GM10266 (cell line): ENCODE results near the gene SYNGAP1.
"Not testable (repeated sequence)": the region's sequence is repeated elsewhere in the genome, so short reads cannot be mapped to it uniquely, and the experiment has no call there.

Experiments used
- DNase-seq: peaks from one replicate; pipeline ENCODE4 v3.0.0; 2012; ENCODE audit errors: extremely low spot score
- TF ChIP-seq, protein P1 (sequence below): IDR thresholded peaks from 2 replicates; pipeline ENCODE4 v1.5.1; 2012; ENCODE audit warnings: mild to moderate bottlenecking, low read depth; ENCODE audit not compliant: control insufficient read depth, insufficient read depth; ENCODE audit errors: missing control alignments

SYNGAP1 gene

GRCh38 chr6:33467091-33467490 lies 47.2 kb downstream of the SYNGAP1 start:
- DNase-seq, result no peak
- TF ChIP-seq, protein P1, sequence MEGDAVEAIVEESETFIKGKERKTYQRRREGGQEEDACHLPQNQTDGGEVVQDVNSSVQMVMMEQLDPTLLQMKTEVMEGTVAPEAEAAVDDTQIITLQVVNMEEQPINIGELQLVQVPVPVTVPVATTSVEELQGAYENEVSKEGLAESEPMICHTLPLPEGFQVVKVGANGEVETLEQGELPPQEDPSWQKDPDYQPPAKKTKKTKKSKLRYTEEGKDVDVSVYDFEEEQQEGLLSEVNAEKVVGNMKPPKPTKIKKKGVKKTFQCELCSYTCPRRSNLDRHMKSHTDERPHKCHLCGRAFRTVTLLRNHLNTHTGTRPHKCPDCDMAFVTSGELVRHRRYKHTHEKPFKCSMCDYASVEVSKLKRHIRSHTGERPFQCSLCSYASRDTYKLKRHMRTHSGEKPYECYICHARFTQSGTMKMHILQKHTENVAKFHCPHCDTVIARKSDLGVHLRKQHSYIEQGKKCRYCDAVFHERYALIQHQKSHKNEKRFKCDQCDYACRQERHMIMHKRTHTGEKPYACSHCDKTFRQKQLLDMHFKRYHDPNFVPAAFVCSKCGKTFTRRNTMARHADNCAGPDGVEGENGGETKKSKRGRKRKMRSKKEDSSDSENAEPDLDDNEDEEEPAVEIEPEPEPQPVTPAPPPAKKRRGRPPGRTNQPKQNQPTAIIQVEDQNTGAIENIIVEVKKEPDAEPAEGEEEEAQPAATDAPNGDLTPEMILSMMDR, result no peak

DNA sequence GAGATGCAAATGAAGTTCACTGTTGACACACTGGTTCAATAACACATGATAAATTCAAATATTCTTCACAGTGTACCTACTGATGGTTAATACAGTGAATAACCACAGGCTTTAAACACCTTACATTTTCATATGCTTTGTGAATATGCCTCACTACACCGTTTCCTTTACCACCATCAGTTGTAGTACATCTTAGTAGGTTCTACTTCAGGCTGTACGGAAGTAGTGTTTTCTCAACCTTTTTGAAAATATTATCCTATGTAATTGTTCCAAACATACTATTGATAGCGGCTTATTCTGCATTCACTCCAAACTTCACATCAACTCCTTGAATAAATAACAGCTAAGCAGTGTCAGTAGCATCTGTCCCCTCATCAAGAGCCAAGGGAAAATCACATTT lies 49.8 kb downstream of the SYNGAP1 start:
- TF ChIP-seq, protein P1, result no peak
- DNase-seq, result no peak

- TF ChIP-seq, protein P1, result no peak
- DNase-seq, result no peak
Observed at GRCh38 chr6:33477864-33478263, 58.0 kb downstream of the SYNGAP1 start.

- TF ChIP-seq, protein P1, result no peak
- no peak for DNase-seq
Observed at GRCh38 chr6:33481192-33481591, 61.3 kb downstream of the SYNGAP1 start.

- DNase-seq, result not testable (repeated sequence)
Observed at GRCh38 chr6:33482620-33483019, 62.8 kb downstream of the SYNGAP1 start.

DNA sequence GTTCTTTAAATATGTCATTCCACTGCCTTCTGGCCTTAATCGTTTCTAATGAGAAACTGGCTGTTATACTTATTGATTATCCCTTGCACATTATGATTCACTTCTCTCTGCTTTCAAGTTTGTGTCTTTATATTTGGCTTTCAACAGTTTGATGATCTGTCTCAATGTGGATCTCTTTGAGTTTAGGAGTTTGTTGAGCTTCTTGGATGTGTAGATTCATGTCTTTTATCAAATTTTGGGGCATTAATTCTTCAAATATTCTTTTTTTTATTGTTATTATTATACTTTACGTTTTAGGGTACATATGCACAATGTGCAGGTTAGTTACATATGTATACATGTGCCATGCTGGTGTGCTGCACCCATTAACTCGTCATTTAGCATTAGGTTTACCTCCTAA lies 63.8 kb downstream of the SYNGAP1 start:
- TF ChIP-seq, protein P1, result no peak
- no peak for DNase-seq

DNA sequence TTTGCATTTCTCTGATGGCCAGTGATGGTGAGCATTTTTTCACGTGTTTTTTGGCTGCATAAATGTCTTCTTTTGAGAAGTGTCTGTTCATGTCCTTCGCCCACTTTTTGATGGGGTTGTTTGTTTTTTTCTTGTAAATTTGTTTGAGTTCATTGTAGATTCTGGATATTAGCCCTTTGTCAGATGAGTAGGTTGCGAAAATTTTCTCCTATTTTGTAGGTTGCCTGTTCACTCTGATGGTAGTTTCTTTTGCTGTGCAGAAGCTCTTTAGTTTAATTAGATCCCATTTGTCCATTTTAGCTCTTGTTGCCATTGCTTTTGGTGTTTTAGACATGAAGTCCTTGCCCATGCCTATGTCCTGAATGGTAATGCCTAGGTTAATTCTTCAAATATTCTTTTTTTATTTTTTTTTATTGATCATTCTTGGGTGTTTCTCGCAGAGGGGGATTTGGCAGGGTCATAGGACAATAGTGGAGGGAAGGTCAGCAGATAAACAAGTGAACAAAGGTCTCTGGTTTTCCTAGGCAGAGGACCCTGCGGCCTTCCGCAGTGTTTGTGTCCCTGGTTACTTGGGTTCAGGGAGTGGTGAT lies 64.9 kb downstream of the SYNGAP1 start:
- DNase-seq, result not testable (repeated sequence)

- not testable (repeated sequence) for DNase-seq
Observed at GRCh38 chr6:33485680-33486079, 65.8 kb downstream of the SYNGAP1 start.

DNA sequence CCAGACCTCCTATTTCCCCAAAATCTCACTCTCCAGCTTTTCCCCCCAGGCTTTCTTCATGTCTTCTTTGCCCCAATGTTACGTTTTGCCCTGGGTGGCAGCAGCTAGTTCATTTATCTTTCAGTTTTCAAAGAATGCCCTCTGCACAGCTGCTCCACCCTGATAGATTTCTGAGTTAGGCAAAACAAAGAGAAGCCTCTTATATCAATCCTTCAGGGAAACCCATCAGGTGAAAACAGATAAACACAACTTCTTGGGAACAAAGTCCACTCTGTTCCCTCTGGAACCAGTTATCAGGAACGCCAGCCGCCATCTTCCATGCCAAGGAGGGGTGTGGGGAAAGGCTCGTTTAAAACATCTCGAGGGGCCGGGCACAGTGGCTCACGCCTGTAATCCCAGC lies 68.5 kb downstream of the SYNGAP1 start:
- TF ChIP-seq, protein P1, result no peak
- DNase-seq, result no peak
